ENCODE measurements around the gene KIRREL1.

KIRREL1 gene

DNA sequence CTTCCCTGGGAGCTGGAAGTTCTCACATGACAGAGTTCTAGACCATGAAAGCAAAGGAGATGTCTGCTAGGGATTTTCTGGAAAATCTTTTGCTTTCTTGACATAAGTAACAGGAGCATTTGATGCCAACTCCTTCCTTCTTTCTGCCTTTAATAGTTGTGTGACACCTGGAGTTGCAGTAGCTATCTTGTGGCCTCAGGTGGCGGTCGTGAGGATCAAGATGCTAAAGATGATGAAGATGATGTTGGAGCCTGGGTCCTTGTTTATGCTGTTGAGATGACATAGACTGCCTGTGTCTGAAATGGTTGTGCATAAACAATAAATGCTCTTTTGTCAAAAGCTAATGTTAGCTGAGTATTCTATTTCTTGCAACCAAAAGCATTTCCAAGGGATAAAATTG lies 32.7 kb upstream of the KIRREL1 start:
- Histone ChIP-seq H2AK5ac (ENCODE audit: low read length) (no peak overlapping the region), H3K56ac (ENCODE audit: low read length) (no peak overlapping the region), H4K8ac (ENCODE audit: low read depth, low read length) (no peak overlapping the region), H2BK5ac (ENCODE audit: low read length) (no peak overlapping the region), H3K18ac (ENCODE audit: low read length) (no peak overlapping the region), H3K36me3 (ENCODE audit: control insufficient read depth, insufficient read depth, low read length) (no peaks in the 10 kb centered on the region), H2BK120ac (ENCODE audit: low read depth, low read length) (no peak overlapping the region), H3K79me2 (ENCODE audit: control insufficient read depth, insufficient read depth, low read length) (no peaks in the 10 kb centered on the region), H3K27ac (ENCODE audit: low read depth, low read length) (no peak overlapping the region), H4K5ac (ENCODE audit: low read length) (no peak overlapping the region), H3K4me2 (ENCODE audit: low read length) (no peak overlapping the region), H3K27me3 (ENCODE audit: insufficient read depth, low read length, poor library complexity) (no peaks in the 10 kb centered on the region), H2BK15ac (replicated peaks; ENCODE audit: low read depth) (no peak overlapping the region), H3K4ac (ENCODE audit: low read depth, low read length) (no peak overlapping the region), H3K9ac (ENCODE audit: low read length) (no peak overlapping the region), H3K4me1 (ENCODE audit: control insufficient read depth, low read depth, low read length) (peaks cover 3% of the 10 kb centered on the region), H3K79me1 (ENCODE audit: low read length) (no peaks in the 10 kb centered on the region), H3K4me3 (ENCODE audit: low read length) (no peak overlapping the region), H3K23ac (ENCODE audit: low read length) (no peak overlapping the region)
- DNase-seq, result no peak
- no CpG with 5 or more reads among the region's 2 CpGs for WGBS (ENCODE audit: extremely low coverage, insufficient coverage, low lambda C conversion rate)

DNA sequence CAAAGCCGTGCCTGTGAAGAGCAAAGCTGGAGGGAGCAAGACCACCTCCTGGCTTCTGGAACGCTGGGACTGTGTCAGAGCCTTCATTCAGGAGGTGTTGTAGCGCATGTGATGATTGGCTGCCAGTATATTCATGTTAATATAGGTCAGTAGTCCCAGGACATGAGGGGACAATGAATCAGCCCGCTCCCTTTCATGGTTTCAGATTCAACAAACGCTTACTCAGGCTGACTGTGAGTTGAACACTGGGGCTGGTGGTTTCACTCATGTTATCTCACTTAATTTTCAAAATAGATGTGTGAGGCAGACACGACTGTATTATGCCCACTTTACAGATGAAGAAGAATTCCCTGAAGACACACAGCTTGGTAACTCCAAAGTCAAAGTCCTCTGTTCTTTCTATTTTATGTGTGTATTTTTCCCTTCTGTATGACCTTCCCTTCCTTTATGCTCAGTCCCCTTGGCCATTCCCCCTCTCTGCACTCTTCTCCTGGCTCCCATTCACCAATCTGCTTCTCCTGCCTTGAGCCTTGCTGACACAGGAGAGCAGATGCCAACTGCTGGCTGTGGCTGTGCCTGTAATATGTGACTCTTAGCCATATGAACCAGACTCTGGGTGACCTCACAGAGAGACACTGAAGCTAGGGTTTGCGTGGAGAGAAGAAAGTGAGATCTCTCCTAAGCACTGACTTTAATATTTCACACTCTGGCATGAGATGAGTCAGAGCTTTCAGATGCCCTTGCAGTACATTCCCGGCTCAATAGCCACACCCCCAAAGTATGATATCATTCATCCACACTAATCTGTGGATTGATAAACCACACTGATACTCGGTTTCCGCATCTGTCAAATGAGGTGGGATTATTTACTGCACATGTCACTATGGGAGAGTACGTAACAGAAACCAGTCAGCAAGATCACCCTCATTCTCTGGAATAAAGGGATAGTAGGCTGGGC lies 31.4 kb upstream of the KIRREL1 start:
- Histone ChIP-seq H3K4me2 (ENCODE audit: low read length) (no peak overlapping the region), H3K36me3 (ENCODE audit: control insufficient read depth, insufficient read depth, low read length) (no peaks in the 10 kb centered on the region), H3K56ac (ENCODE audit: low read length) (no peak overlapping the region), H2BK5ac (ENCODE audit: low read length) (no peak overlapping the region), H3K79me1 (ENCODE audit: low read length) (no peaks in the 10 kb centered on the region), H3K79me2 (ENCODE audit: control insufficient read depth, insufficient read depth, low read length) (no peaks in the 10 kb centered on the region), H2BK15ac (replicated peaks; ENCODE audit: low read depth) (no peak overlapping the region), H4K5ac (ENCODE audit: low read length) (no peak overlapping the region), H3K4ac (ENCODE audit: low read depth, low read length) (no peak overlapping the region), H3K9ac (ENCODE audit: low read length) (no peak overlapping the region), H4K8ac (ENCODE audit: low read depth, low read length) (no peak overlapping the region), H2BK120ac (ENCODE audit: low read depth, low read length) (no peak overlapping the region), H3K27me3 (ENCODE audit: insufficient read depth, low read length, poor library complexity) (no peaks in the 10 kb centered on the region), H3K4me3 (ENCODE audit: low read length) (no peak overlapping the region), H3K18ac (ENCODE audit: low read length) (no peak overlapping the region), H3K27ac (ENCODE audit: low read depth, low read length) (no peak overlapping the region), H3K4me1 (ENCODE audit: control insufficient read depth, low read depth, low read length) (peaks cover 7% of the 10 kb centered on the region), H3K23ac (ENCODE audit: low read length) (no peak overlapping the region), H2AK5ac (ENCODE audit: low read length) (no peak overlapping the region)
- WGBS (ENCODE audit: extremely low coverage, insufficient coverage, low lambda C conversion rate), result no CpG with 5 or more reads among the region's 11 CpGs
- peak; percentile 19 for DNase-seq

DNA sequence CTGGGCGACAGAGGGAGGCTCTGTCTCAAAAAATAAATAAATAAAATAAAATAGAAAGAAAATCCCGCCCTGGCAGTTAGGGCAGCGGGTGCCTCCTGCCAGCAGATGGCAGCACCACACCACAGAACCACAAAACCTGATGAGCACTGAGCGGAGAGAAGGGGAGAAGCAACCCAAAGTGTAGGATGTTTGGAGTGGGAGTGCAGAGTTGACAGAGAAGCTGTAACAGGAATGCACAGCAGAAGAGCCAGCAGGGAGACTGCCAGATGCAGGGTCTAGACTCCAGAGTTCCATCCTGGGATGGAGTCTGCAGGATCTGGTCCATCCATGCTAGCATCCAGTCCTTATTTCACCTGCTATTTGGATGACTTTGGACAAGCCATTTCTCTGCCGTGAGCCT lies 29.7 kb upstream of the KIRREL1 start:
- H3K18ac ChIP-seq (ENCODE audit: low read length), result no peak overlapping the region
- no peak overlapping the region for H3K4ac ChIP-seq (ENCODE audit: low read depth, low read length)
- H3K79me2 ChIP-seq (ENCODE audit: control insufficient read depth, insufficient read depth, low read length), result no peaks in the 10 kb centered on the region
- no peak overlapping the region for H3K56ac ChIP-seq (ENCODE audit: low read length)
- H3K4me3 ChIP-seq (ENCODE audit: low read length), result no peak overlapping the region
- no peak overlapping the region for H2BK5ac ChIP-seq (ENCODE audit: low read length)
- H2AK5ac ChIP-seq (ENCODE audit: low read length), result no peak overlapping the region
- H3K23ac ChIP-seq (ENCODE audit: low read length), result no peak overlapping the region
- H3K36me3 ChIP-seq (ENCODE audit: control insufficient read depth, insufficient read depth, low read length), result no peaks in the 10 kb centered on the region
- WGBS (ENCODE audit: extremely low coverage, insufficient coverage, low lambda C conversion rate), result no CpG with 5 or more reads among the region's 5 CpGs
- DNase-seq, result peak; percentile 79
- no peak overlapping the region for H2BK15ac ChIP-seq (replicated peaks; ENCODE audit: low read depth)
- H3K4me1 ChIP-seq (ENCODE audit: control insufficient read depth, low read depth, low read length), result peaks cover 7% of the 10 kb centered on the region
- H3K79me1 ChIP-seq (ENCODE audit: low read length), result no peaks in the 10 kb centered on the region
- no peak overlapping the region for H4K8ac ChIP-seq (ENCODE audit: low read depth, low read length)
- H3K27me3 ChIP-seq (ENCODE audit: insufficient read depth, low read length, poor library complexity), result no peaks in the 10 kb centered on the region
- no peak overlapping the region for H2BK120ac ChIP-seq (ENCODE audit: low read depth, low read length)
- no peak overlapping the region for H3K27ac ChIP-seq (ENCODE audit: low read depth, low read length)
- no peak overlapping the region for H3K9ac ChIP-seq (ENCODE audit: low read length)
- H3K4me2 ChIP-seq (ENCODE audit: low read length), result no peak overlapping the region
- H4K5ac ChIP-seq (ENCODE audit: low read length), result no peak overlapping the region

DNA sequence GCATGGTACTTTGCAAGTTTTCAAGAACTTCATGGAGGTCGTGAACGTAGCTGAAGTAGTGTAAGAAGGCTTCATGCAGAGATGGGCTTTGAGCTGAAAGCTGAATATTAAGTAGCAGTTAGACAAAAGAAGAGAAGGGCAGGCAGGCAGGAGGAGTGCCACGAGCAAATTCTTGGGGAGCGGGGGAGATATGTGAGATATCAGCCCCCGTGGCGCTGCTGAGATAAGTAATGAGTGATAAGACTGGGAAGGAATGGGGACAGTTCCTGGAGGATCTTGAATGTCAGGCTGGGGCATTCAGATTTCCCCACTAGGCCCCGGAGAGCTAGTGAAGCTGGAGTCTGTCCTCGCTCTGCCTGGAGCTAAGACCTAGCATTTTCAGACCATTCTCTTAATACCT lies 27.9 kb upstream of the KIRREL1 start:
- Histone ChIP-seq H3K79me2 (ENCODE audit: control insufficient read depth, insufficient read depth, low read length) (no peaks in the 10 kb centered on the region), H3K27ac (ENCODE audit: low read depth, low read length) (peak overlapping the region; percentile 29)

DNA sequence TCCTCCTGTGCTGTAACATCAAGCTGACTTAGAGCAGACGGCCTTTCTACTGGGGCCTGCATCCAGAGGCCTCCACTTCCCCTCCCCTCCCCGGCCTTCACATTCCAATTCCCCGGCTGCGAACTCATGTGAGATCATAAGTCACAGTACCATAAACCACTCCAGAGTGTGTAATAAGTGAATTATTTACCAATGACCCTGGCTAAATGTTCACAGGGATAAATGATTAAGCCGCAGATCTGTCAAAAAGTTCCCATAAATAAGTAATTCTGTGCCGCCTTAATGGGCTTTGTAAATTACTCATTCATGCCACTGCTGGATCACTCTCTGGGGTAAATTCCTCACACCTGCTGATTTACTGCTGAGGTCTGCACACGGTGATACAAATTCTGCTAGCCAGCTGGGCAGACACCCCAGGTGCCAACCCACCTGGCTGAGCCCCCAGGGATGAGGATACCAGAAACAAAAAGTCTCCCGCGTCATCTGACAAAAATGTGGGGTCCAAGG lies 27.4 kb upstream of the KIRREL1 start:
- no peak overlapping the region for H3K4me2 ChIP-seq (ENCODE audit: low read length)
- no peak overlapping the region for H3K4ac ChIP-seq (ENCODE audit: low read depth, low read length)
- no peak overlapping the region for H2BK15ac ChIP-seq (replicated peaks; ENCODE audit: low read depth)
- no peaks in the 10 kb centered on the region for H3K79me1 ChIP-seq (ENCODE audit: low read length)
- peak overlapping the region; percentile 17 for H2BK5ac ChIP-seq (ENCODE audit: low read length)
- H2AK5ac ChIP-seq (ENCODE audit: low read length), result no peak overlapping the region
- no peak overlapping the region for H2BK120ac ChIP-seq (ENCODE audit: low read depth, low read length)
- DNase-seq, result peak; percentile 72
- H3K79me2 ChIP-seq (ENCODE audit: control insufficient read depth, insufficient read depth, low read length), result no peaks in the 10 kb centered on the region
- H4K8ac ChIP-seq (ENCODE audit: low read depth, low read length), result no peak overlapping the region
- H3K56ac ChIP-seq (ENCODE audit: low read length), result peak overlapping the region; percentile 9
- no peak overlapping the region for H4K5ac ChIP-seq (ENCODE audit: low read length)
- no peaks in the 10 kb centered on the region for H3K36me3 ChIP-seq (ENCODE audit: control insufficient read depth, insufficient read depth, low read length)
- no CpG with 5 or more reads among the region's 9 CpGs for WGBS (ENCODE audit: extremely low coverage, insufficient coverage, low lambda C conversion rate)
- H3K4me1 ChIP-seq (ENCODE audit: control insufficient read depth, low read depth, low read length), result peaks cover 7% of the 10 kb centered on the region
- H3K9ac ChIP-seq (ENCODE audit: low read length), result no peak overlapping the region
- H3K23ac ChIP-seq (ENCODE audit: low read length), result no peak overlapping the region
- no peak overlapping the region for H3K4me3 ChIP-seq (ENCODE audit: low read length)
- H3K18ac ChIP-seq (ENCODE audit: low read length), result no peak overlapping the region
- H3K27ac ChIP-seq (ENCODE audit: low read depth, low read length), result peak overlapping the region; percentile 29
- no peaks in the 10 kb centered on the region for H3K27me3 ChIP-seq (ENCODE audit: insufficient read depth, low read length, poor library complexity)

More for the DNA sequence above, 27.9 kb upstream of the KIRREL1 start:
- DNase-seq, result peak; percentile 84
- no peaks in the 10 kb centered on the region for H3K79me1 ChIP-seq (ENCODE audit: low read length)
- no peak overlapping the region for H3K18ac ChIP-seq (ENCODE audit: low read length)
- H2BK120ac ChIP-seq (ENCODE audit: low read depth, low read length), result no peak overlapping the region
- no peak overlapping the region for H2AK5ac ChIP-seq (ENCODE audit: low read length)
- H3K27me3 ChIP-seq (ENCODE audit: insufficient read depth, low read length, poor library complexity), result no peaks in the 10 kb centered on the region
- no peak overlapping the region for H2BK15ac ChIP-seq (replicated peaks; ENCODE audit: low read depth)
- H3K36me3 ChIP-seq (ENCODE audit: control insufficient read depth, insufficient read depth, low read length), result no peaks in the 10 kb centered on the region
- no peak overlapping the region for H3K23ac ChIP-seq (ENCODE audit: low read length)
- H3K4me3 ChIP-seq (ENCODE audit: low read length), result no peak overlapping the region
- H3K9ac ChIP-seq (ENCODE audit: low read length), result no peak overlapping the region
- H3K56ac ChIP-seq (ENCODE audit: low read length), result peak overlapping the region; percentile 6
- no peak overlapping the region for H4K8ac ChIP-seq (ENCODE audit: low read depth, low read length)
- H3K4me1 ChIP-seq (ENCODE audit: control insufficient read depth, low read depth, low read length), result peaks cover 7% of the 10 kb centered on the region
- WGBS (ENCODE audit: extremely low coverage, insufficient coverage, low lambda C conversion rate), result no CpG with 5 or more reads among the region's 8 CpGs
- no peak overlapping the region for H3K4ac ChIP-seq (ENCODE audit: low read depth, low read length)
- no peak overlapping the region for H3K4me2 ChIP-seq (ENCODE audit: low read length)
- H2BK5ac ChIP-seq (ENCODE audit: low read length), result no peak overlapping the region
- H4K5ac ChIP-seq (ENCODE audit: low read length), result no peak overlapping the region

Data from mesendoderm (in vitro differentiated cells).